ENCODE data around the gene LYSET.

DNA sequence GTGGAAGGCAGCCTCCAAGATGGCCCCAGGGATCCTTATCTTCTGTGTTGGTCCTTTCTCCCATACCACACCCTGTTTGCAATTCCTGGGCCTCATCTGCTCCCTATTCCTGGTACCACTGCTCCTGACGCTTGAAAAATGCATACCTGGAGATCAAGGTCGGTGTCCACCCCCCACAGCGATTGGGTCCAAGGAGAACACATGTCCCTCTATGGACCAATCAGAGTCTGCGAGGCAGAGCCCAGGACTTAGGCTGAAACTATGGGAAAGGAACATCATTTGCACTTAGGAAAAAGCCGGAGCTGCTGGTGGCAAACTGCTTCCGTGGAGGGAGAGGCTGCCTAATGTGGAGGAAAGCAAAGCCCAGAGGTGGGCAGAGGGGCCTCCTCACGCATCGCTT is 36.1 kb upstream of the LYSET start:
- TF ChIP-seq, protein P1, sequence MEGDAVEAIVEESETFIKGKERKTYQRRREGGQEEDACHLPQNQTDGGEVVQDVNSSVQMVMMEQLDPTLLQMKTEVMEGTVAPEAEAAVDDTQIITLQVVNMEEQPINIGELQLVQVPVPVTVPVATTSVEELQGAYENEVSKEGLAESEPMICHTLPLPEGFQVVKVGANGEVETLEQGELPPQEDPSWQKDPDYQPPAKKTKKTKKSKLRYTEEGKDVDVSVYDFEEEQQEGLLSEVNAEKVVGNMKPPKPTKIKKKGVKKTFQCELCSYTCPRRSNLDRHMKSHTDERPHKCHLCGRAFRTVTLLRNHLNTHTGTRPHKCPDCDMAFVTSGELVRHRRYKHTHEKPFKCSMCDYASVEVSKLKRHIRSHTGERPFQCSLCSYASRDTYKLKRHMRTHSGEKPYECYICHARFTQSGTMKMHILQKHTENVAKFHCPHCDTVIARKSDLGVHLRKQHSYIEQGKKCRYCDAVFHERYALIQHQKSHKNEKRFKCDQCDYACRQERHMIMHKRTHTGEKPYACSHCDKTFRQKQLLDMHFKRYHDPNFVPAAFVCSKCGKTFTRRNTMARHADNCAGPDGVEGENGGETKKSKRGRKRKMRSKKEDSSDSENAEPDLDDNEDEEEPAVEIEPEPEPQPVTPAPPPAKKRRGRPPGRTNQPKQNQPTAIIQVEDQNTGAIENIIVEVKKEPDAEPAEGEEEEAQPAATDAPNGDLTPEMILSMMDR (IDR thresholded peaks at IDR 0.05): no peak
- no peak for TF ChIP-seq EZH2phosphoT487 (IDR thresholded peaks at IDR 0.05)

Measured in neural progenitor cell (in vitro differentiated cells).